HK-2 (cell line): ENCODE data around the gene RNF169.
A peak's percentile ranks its signal among the peaks of the same experiment; 100 is the strongest.
"Not testable (repeated sequence)": the region's sequence is repeated elsewhere in the genome, so short reads cannot be mapped to it uniquely, and the experiment has no call there.

Experiments used
- DNase-seq: peaks from one replicate; pipeline ENCODE4 v3.0.0-alpha.2; 2018; ENCODE audit not compliant: unreplicated experiment

Gene RNF169

GRCh38 chr11:74824285-74824982, 75.8 kb downstream of the RNF169 start:
- DNase-seq: no peak

- not testable (repeated sequence) for DNase-seq
These were observed 76.9 kb downstream of the RNF169 start for GRCh38 chr11:74825596-74825995.

- DNase-seq: no peak
These were observed 78.3 kb downstream of the RNF169 start for GRCh38 chr11:74826901-74827300.

GRCh38 chr11:74837191-74837590, 88.5 kb downstream of the RNF169 start:
- DNase-seq: no peak

- no peak for DNase-seq
These were observed 89.5 kb downstream of the RNF169 start for GRCh38 chr11:74838188-74838587.

GRCh38 chr11:74839446-74839845, 90.8 kb downstream of the RNF169 start:
- no peak for DNase-seq

- no peak for DNase-seq
These were observed 91.3 kb downstream of the RNF169 start for GRCh38 chr11:74839971-74840370.

- no peak for DNase-seq
These were observed 91.8 kb downstream of the RNF169 start for GRCh38 chr11:74840486-74840885.

- no peak for DNase-seq
These were observed 94.3 kb downstream of the RNF169 start for GRCh38 chr11:74842967-74843366.

GRCh38 chr11:74844072-74844471, 95.4 kb downstream of the RNF169 start:
- DNase-seq: no peak

- DNase-seq: no peak
These were observed 96.2 kb downstream of the RNF169 start for GRCh38 chr11:74844865-74845264.

- no peak for DNase-seq
These were observed 97.4 kb downstream of the RNF169 start for GRCh38 chr11:74845978-74846517.

- DNase-seq: no peak
These were observed 98.1 kb downstream of the RNF169 start for GRCh38 chr11:74846770-74847169.

- DNase-seq: no peak
These were observed 98.7 kb downstream of the RNF169 start for GRCh38 chr11:74847395-74847794.

GRCh38 chr11:74847895-74848294, 99.2 kb downstream of the RNF169 start:
- no peak for DNase-seq

GRCh38 chr11:74849525-74850391, 101.1 kb downstream of the RNF169 start:
- DNase-seq: peak; percentile 5

GRCh38 chr11:74853223-74853622, 104.6 kb downstream of the RNF169 start:
- DNase-seq: no peak

GRCh38 chr11:74860743-74861142, 112.1 kb downstream of the RNF169 start:
- no peak for DNase-seq

- no peak for DNase-seq
These were observed 114.8 kb downstream of the RNF169 start for GRCh38 chr11:74863410-74863809.

- DNase-seq: no peak
These were observed 117.9 kb downstream of the RNF169 start for GRCh38 chr11:74866557-74866956.

- no peak for DNase-seq
These were observed 121.8 kb downstream of the RNF169 start for GRCh38 chr11:74870485-74870884.

GRCh38 chr11:74871037-74871436, 122.4 kb downstream of the RNF169 start:
- DNase-seq: no peak

- DNase-seq: no peak
These were observed 128.5 kb downstream of the RNF169 start for GRCh38 chr11:74877132-74877531.
